ENCODE data around the gene RASGRF2.

The RASGRF2 gene

GRCh38 chr5:81169924-81170323 is 209.8 kb downstream of the RASGRF2 start:
- no peak for DNase-seq (ENCODE audit: low read depth)

- no peak for DNase-seq (ENCODE audit: low read depth)
Observed at GRCh38 chr5:81171769-81172168, 211.6 kb downstream of the RASGRF2 start.

DNA sequence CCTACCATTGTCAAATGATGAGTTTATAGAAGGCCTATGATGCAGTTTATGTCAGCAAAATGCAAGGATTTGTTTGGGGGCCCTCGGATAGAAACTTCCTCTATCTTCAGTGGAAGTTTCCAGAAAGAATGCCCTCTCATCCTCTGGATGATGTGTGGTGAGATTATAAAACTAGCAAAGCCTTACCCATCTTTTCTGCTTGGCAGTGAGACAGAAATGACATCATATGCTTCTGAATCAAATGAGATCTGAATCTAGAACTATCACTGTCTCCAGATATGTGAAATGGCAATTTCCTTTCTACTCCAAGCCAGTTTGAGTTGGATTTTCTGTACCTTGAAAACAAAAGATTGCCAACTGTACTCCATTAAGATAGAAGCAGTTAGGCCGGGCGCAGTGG is 212.5 kb downstream of the RASGRF2 start:
- no peak for DNase-seq (ENCODE audit: low read depth)

GRCh38 chr5:81177061-81177460 is 216.9 kb downstream of the RASGRF2 start:
- DNase-seq (ENCODE audit: low read depth) = no peak

DNA sequence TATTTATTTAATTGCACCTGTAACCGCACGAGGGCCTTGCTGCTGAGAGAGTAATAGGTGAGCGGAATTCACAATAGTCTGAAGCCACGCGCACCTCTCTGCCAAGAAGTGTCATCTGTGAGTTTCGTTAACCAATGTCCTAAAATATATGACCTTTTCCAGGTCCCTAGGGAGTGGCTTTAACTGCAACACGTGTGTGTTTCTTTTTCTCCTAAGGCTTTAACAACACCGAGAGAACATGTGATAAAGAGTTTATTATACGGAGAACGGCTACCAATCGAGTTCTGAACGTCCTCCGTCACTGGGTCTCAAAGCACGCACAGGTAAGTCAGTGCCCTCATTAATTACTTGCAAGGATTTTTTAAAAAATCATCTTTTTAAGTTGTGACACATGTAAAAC is 219.8 kb downstream of the RASGRF2 start:
- no peak for DNase-seq (ENCODE audit: low read depth)

- no peak for DNase-seq (ENCODE audit: low read depth)
Observed at GRCh38 chr5:81180780-81181460, 220.8 kb downstream of the RASGRF2 start.

DNA sequence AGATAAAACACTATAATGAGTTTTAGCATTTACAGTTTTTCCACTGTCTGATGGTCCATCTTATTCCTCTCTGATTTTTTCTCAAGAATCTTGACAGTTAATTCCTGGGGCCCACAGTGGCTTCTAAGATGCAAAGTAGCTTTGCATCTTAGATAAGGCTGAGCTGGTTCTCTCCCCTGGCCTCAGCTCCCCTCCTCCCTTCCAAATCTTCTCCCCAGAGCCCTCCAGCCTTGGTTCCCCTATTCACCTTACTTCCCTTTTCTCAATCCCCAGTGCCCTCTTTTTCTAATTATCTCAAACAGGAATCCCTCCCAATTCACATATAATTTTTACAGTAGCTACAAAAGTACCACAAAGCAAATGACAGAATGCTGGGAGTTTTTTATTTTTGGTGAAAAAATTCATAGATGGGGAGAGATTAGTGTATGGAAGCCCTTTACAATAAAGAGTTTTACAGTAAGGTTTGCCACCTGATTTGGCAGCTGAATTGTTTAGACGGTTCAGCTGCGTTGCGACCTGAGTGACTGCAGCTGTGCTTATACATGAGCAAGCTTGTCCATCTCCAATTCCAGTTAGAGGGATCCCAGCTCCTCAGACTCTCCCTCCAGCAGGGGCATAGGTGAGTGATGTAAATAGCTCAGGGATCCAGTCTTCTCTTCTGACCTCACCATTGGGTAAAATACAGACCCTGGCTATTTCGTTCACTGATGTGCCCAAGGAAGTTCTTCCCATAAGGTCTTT is 221.6 kb downstream of the RASGRF2 start:
- DNase-seq (ENCODE audit: low read depth) = no peak

GRCh38 chr5:81182396-81183390 is 222.5 kb downstream of the RASGRF2 start:
- DNase-seq (ENCODE audit: low read depth) = no peak

DNA sequence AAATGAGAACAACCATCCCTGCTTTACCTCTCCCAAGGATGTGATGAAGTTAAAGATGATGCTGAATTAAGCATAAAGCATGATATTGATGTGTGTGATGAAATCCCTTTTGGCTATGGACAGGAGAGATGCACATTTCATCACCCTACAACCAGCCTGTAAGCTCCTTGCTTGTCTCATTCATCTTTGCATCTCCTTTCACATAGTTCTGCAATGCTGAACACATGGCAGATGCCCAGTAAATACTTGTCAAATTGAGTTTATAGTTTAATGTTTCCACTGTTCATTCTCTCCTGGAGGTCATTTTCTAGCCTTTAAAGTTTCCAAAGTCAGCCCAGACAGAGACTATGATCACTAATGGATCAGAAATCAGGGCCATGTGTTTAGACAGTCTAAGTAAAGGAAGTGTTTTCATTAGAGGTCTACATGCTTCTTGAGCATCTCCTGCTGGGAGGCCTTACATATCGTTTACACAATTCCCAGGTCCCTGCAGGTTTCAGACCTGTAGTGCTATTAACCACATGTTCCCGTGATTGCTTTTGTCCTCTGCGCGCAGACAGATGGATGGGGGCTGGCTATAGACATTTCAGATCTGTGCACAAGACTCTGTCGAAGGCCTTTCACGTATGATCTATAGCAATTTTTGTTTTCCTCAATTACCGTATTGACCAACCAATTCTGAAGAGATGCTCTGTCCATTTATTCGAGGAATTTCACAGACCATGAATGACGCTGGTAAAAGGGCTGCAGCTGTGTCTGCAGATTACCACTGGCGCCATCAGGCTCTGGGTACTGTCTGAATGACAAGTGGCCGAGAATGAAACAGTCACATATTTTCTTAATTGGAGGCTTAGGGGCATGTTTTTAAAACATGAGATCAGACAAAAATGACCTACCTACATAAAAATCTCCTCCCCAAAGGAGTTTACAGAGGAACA is 223.9 kb downstream of the RASGRF2 start:
- no peak for DNase-seq (ENCODE audit: low read depth)

DNA sequence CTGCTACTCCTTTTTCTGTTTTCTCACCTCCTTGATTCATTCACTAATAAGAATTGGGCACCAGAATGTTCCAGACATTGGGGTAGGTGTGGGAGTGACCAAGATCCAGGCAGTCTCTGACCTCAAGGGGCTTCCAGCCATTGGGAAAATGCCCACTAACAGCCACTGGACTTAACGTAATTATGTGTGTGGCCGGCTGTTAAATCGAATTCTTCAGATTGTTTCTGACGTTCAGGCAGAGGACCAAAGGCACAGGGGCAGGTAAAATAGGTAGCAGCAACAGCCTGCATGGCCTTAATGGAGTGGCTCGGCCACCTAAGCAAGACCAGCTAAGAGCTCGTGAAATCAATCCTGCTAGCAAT is 224.6 kb downstream of the RASGRF2 start:
- no peak for DNase-seq (ENCODE audit: low read depth)

GRCh38 chr5:81187885-81188284 is 227.7 kb downstream of the RASGRF2 start:
- DNase-seq (ENCODE audit: low read depth) = no peak

- no peak for DNase-seq (ENCODE audit: low read depth)
Observed at GRCh38 chr5:81188962-81189361, 228.8 kb downstream of the RASGRF2 start.

- DNase-seq (ENCODE audit: low read depth) = no peak
Observed at GRCh38 chr5:81189875-81190498, 229.8 kb downstream of the RASGRF2 start.

GRCh38 chr5:81191726-81192372 is 231.7 kb downstream of the RASGRF2 start:
- DNase-seq (ENCODE audit: low read depth) = no peak

DNA sequence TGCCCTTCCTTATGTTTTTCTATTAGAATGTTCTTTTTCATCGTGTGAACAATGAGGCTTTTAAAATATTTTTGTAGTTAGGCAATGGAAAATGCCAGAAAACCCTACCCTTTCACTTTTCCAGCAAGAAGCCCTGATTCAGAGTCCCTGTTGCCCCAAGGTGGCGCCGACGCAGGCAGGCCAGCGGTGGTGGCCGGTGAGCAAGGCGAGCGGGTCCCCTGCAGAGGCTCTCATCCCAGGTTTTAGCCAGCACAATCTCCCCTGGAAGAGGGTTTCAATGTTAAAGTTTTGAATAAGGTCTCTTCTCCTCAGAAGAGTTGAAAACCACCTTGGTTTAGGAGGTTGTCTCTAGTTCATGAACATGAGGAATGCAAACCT is 232.2 kb downstream of the RASGRF2 start:
- DNase-seq (ENCODE audit: low read depth) = no peak

GRCh38 chr5:81194633-81195334 is 234.6 kb downstream of the RASGRF2 start:
- peak; percentile 85 for DNase-seq (ENCODE audit: low read depth)

DNA sequence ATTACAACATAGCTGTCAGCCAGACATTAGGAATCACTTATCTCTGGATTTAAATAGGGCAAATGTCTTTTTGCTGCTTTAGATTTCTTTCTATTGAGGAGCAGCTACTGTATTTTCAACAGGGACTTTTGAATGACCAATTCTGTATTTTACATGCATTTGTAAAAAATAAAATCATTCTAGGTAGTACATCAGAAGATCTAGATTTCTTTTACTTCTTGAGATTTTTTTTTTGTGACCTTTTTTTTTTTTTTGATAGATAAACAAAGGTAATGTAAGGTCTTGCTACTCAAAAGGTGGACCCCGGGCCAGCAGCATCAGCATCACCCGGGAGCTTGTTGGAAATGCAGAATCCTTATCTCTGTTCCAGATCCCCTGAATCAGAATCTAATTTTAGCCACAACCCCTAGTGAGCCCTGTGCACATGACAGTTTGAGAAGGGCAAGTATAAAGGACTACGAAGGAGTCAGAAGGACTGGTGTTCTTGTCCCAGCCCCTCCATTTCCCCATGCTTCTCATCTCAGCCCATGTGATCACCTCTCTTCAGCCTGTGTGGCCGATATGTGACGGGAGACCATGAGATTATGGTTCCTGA is 235.3 kb downstream of the RASGRF2 start:
- no peak for DNase-seq (ENCODE audit: low read depth)

- no peak for DNase-seq (ENCODE audit: low read depth)
Observed at GRCh38 chr5:81202655-81203054, 242.5 kb downstream of the RASGRF2 start.

GRCh38 chr5:81203729-81204128 is 243.6 kb downstream of the RASGRF2 start:
- DNase-seq (ENCODE audit: low read depth) = no peak
